HEK293T (cell line): ENCODE measurements around the gene KDELR3.

Source experiments
- BHLHE40 ChIP-seq: fragments of 450-650 bp; IDR thresholded peaks from 2 replicates; pipeline ENCODE4 v1.6.1; 2016; ENCODE audit warnings: mild to moderate bottlenecking, moderate library complexity, borderline replicate concordance
- CTBP1 ChIP-seq: fragments of 450-650 bp; IDR thresholded peaks from 2 replicates; pipeline ENCODE4 v1.6.1; 2016; ENCODE audit warnings: borderline replicate concordance
- FOXM1 ChIP-seq: fragments of 450-650 bp; IDR thresholded peaks from 2 replicates; pipeline ENCODE4 v1.6.1; 2017; ENCODE audit warnings: mild to moderate bottlenecking, borderline replicate concordance
- NFRKB ChIP-seq: fragments of 450-650 bp; IDR thresholded peaks from 2 replicates; pipeline ENCODE4 v1.6.1; 2016; ENCODE audit warnings: mild to moderate bottlenecking, moderate library complexity
- ZNF384 ChIP-seq: fragments of 450-650 bp; IDR thresholded peaks from 2 replicates; pipeline ENCODE4 v1.6.1; 2016
- TF ChIP-seq, protein P1 (sequence below): fragments of 450-650 bp; IDR thresholded peaks from 2 replicates; pipeline ENCODE4 v1.6.1; 2016

DNA sequence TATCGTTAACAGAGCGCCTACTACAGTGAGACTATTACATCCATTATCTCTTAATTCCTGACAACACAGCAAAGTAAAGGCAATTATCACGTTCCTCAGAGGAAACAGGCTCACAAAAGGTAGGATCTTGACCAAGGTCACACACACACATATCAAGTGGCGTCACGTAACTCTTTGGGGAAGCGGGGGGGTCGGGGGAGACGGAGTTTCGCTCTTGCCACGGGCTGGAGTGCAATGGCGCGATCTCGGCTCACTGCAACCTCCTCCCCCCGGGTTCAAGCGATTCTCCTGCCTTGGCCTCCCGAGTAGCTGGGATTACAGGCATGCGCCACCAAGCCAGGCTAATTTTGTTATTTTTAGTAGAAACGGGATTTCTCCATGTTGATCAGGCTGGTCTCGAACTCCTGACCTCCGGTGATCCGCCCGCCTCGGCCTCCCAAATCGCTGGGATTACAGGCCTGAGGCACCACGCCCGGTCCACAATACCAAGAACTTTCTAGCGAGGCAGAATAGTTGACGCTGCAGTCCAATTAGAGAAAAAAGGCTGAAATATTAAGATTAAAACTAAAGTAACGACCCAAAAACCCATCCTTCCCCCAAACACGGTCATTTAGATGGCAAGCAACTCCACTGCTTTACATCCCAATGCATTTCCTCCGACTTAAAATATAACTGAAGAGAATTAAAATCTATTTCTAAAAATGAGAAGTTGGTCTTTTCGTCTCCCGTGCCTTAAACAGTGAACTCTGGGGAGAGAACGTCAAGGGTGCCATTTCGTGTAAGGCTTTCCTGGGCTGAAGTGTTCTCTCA lies 37.0 kb downstream of the KDELR3 start:
- no peak for TF ChIP-seq CTBP1
- TF ChIP-seq ZNF384, result no peak
- no peak for TF ChIP-seq NFRKB
- no peak; the same call in 1 of the 2 replicates for TF ChIP-seq FOXM1
- no peak for TF ChIP-seq BHLHE40
- TF ChIP-seq, protein P1, sequence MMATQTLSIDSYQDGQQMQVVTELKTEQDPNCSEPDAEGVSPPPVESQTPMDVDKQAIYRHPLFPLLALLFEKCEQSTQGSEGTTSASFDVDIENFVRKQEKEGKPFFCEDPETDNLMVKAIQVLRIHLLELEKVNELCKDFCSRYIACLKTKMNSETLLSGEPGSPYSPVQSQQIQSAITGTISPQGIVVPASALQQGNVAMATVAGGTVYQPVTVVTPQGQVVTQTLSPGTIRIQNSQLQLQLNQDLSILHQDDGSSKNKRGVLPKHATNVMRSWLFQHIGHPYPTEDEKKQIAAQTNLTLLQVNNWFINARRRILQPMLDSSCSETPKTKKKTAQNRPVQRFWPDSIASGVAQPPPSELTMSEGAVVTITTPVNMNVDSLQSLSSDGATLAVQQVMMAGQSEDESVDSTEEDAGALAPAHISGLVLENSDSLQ, result no peak
